GM20000 (cell line): ENCODE measurements around the gene ZCRB1.
"Not testable (repeated sequence)": the region's sequence is repeated elsewhere in the genome, so short reads cannot be mapped to it uniquely, and the experiment has no call there.

ENCODE experiments used
- DNase-seq: peaks from one replicate; pipeline ENCODE4 v3.0.0; 2012; ENCODE audit warnings: low spot score
- TF ChIP-seq, protein P1 (sequence below): IDR thresholded peaks from 2 replicates; pipeline ENCODE4 v1.5.1; 2012; ENCODE audit warnings: mild to moderate bottlenecking, control low read depth; ENCODE audit errors: extremely low read depth, missing control alignments

ZCRB1 gene

DNA sequence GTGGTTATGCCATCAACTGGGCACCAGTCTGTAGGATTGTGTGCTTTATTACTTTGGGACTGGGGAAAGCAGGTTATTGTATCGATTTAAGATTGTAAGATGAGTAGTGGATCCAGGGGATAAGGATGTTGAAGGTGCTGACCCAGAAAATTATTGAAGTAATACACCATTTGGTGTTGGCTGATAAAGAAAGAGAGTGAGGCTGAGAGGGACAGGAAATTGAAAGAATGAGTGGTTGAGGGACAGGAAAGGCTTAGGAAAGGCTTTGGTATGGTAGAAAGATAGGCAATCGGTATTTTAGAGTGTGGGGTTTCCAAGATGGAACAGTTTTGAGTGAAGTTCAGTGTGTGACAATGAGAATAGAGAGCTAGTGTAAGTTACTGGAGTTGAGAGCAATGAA lies 12.4 kb upstream of the ZCRB1 start:
- DNase-seq = no peak
- TF ChIP-seq, protein P1, sequence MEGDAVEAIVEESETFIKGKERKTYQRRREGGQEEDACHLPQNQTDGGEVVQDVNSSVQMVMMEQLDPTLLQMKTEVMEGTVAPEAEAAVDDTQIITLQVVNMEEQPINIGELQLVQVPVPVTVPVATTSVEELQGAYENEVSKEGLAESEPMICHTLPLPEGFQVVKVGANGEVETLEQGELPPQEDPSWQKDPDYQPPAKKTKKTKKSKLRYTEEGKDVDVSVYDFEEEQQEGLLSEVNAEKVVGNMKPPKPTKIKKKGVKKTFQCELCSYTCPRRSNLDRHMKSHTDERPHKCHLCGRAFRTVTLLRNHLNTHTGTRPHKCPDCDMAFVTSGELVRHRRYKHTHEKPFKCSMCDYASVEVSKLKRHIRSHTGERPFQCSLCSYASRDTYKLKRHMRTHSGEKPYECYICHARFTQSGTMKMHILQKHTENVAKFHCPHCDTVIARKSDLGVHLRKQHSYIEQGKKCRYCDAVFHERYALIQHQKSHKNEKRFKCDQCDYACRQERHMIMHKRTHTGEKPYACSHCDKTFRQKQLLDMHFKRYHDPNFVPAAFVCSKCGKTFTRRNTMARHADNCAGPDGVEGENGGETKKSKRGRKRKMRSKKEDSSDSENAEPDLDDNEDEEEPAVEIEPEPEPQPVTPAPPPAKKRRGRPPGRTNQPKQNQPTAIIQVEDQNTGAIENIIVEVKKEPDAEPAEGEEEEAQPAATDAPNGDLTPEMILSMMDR = no peak

DNA sequence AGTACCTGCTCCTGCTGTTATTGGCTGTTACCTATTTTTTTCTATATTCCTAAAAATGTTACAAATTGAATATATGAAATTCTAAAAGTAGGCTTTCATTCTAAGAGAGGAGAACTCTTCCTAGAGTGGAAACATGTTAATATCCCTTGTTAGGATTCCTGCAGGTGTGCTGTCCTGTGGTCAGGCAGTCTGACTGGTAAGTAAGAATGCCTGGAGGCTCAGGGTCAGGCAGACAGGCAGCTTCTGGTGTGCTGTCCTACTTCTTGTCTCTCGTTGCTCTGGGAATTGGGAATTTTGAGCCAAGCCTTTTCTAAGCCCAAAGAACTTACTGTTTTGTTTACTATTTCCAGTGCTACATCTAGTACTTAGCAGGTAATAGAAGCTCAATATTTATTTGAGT lies 10.4 kb upstream of the ZCRB1 start:
- TF ChIP-seq, protein P1 = no peak
- no peak for DNase-seq

DNA sequence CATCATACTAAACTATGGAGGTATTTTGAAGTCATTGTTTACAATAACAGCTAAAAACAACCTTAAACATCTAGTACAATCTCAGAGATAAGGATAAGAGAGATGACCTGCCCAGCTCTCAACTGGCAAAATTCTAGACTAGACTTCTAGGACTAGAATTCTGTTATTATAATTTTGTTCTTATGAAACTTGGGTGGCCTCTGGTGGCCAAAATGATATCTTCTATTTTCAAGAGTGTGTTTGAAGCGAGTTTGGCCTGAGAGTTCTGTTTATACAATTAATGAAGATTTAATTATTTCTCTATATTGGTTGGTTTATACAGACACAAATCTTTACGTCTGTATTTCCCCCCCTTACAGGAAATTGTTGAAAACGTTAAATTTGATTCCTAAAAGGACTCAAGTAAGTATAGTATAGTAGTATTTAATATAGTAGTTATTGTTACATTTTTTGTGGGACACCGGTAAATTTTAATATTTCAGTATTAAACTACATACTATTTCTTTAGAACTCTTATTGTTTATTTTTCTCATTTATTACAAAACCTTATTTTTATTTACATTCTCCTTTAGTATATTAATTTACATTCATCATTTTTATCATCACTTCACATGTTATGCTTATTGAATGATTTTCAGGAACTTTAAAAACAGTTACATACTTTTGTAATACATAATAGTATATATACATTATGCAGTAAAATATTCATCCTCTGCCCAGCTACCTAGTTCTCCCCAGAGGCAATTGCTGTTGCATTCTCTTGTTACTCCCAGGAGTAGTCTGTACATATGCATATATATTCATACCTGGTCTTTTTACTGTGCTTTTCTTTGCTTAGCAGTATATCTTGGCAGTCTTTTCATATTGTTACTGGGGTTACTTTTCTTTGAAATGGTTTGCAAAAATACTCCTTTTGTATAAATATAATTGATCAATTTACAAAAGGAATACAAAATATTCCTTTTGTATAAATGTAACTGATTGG lies 6.7 kb upstream of the ZCRB1 start:
- TF ChIP-seq, protein P1 = no peak
- peak; percentile 43 for DNase-seq

DNA sequence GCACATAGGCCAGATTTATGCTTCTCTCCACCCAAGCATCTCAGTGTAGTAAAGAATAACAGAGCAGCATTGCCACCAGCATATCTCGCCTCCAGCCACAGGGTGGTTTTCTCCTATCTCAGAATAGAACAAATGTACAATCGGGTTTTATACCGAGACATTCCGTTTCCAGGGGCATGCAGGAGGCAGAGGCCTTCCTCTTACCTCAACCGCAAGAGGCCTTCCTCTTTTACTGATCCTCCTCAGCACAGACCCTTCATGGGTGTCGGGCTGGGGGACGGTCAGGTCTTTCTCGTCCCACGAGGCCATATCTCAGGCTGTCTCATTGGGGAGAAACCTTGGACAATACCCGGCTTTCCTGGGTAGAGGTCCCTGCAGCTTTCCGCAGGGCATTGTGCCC lies 4.2 kb upstream of the ZCRB1 start:
- not testable (repeated sequence) for DNase-seq

DNA sequence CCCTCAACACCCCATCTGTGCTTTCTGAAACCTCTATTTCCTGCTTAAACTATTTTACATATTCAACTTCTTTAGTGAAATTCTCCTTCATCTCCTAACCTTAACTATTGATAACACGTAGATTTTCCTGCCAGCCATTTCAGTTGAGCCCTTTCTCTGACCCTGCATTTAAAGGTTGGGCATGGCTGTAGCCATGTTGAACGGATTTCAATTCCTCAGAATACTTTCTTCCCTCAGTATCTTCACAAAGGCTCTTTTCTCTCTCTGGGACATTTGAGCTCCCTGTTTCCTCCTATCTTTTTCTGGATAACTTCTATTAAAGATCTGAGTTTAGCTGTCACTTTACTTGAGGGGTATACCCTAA lies 1.3 kb upstream of the ZCRB1 start:
- TF ChIP-seq, protein P1 = no peak
- DNase-seq = no peak

DNA sequence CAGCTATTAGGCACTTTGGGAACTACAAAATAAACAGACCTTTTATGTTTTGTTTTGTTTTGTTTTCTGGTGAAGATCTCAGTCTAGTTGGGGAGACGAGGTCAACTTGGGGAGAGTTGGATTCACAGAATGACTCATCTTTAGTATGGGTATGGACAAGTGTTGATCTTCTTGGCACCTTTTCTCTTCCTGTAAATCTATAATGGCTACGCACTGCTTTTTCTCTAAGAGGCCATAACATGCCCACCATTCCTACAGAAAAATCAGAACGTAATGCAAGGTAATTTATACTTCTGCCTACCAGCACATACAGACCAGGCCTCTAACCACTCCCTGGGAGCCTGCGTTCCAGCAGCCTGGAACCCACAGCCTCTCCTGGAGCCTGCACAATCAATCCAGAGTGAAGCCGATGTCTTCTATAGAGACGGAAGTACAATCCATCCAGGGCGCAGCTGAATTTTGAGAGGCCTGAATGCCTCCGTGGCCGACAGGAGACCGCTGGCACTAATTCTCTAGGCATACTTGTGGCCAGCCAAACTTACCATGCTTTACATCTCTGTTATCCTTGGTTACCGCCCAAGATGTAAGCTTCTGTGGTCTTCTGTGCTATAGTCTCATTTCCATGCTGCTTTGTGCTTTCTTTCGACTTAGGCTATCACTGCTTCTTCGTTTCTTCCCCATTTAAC lies 790 bp upstream of the ZCRB1 start:
- TF ChIP-seq, protein P1 = no peak
- DNase-seq = no peak

DNA sequence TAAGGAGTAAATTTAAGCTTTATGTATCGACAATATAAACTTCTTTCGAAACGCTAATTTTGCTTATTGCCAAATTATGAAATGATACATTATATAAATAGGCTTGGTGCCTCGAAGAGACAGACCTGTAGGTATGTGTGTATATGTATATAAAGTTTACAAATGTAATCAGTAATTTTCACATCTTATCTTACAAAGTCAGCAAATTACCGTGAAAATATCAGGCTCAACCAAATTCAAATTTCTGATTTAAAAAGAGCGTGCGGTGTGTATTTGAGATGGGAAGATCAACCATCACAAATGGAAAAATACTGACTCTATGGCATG lies 605 bp downstream of the ZCRB1 start:
- TF ChIP-seq, protein P1 = no peak
- no peak for DNase-seq
